Ovary (tissue), 3 donors: ENCODE measurements around the gene TCF4.

Source experiments
- CTCF ChIP-seq, 3 donors: fragments of 450-650 bp in 2 of 3; fragments of 200-600 bp in 1 of 3; IDR thresholded peaks; one replicate each; pipeline versions ENCODE4 v1.5.1 to v1.8.0; 2016 to 2022; ENCODE audit warnings: antibody characterized with exemption in 3 of 3, mild to moderate bottlenecking in 1 of 3
- EP300 ChIP-seq: sonication (generic); formaldehyde crosslinking; IDR thresholded peaks from one replicate; pipeline ENCODE4 v1.6.1; 2017; ENCODE audit warnings: antibody characterized with exemption
- POLR2A ChIP-seq: fragments of 450-650 bp; IDR thresholded peaks from one replicate; pipeline ENCODE4 v1.6.1; 2017; ENCODE audit warnings: antibody characterized with exemption, mild to moderate bottlenecking, moderate library complexity
- donor health status: DM: no; HTN: no; CAD: no.

- TF ChIP-seq CTCF (IDR thresholded peaks at IDR 0.05) = no peak
- no peak for TF ChIP-seq POLR2A
- no peak for TF ChIP-seq EP300
These were observed 232.8 kb downstream of the TCF4 start for GRCh38 chr18:55355223-55355622.
